Activated T-helper 1 cell treated with anti-CD3 and anti-CD28 coated beads, Interleukin-12 subunit alpha, Interleukin-12 subunit beta, Interleukin-2, Interleukin-4 antibody, amounts not matched to agents 30 ng/mL and 10 ng/mL and 1 ng/mL, durations not matched to agents 14 hours and 24 hours and 36 hours (primary cell): ENCODE results near the gene TMEM43. TPM values are rescaled to one million over a fixed set of nuclear protein-coding genes. Genes with fewer than 3 reads are reported as not detected.
A peak's percentile ranks its signal among the peaks of the same experiment; 100 is the strongest.

ENCODE experiments used
- DNase-seq: peaks from one replicate; pipeline ENCODE4 v3.0.0; 2021; ENCODE audit warnings: low spot score
- H3K27ac Mint-ChIP-seq: one replicate; pipeline ENCODE4 v1.8.0; 2021; ENCODE audit warnings: mild to moderate bottlenecking, mixed read lengths
- H3K27me3 Mint-ChIP-seq: one replicate; pipeline ENCODE4 v1.8.0; 2022; ENCODE audit warnings: mild to moderate bottlenecking, moderate library complexity, mixed read lengths; ENCODE audit not compliant: insufficient read depth
- H3K36me3 Mint-ChIP-seq: one replicate; pipeline ENCODE4 v1.8.0; 2021; ENCODE audit warnings: low read depth, mixed read lengths
- H3K4me1 Mint-ChIP-seq: one replicate; pipeline ENCODE4 v1.8.0; 2021; ENCODE audit warnings: low read depth, mixed read lengths
- H3K4me3 Mint-ChIP-seq: one replicate; pipeline ENCODE4 v1.8.0; 2021; ENCODE audit warnings: mild to moderate bottlenecking, moderate library complexity, mixed read lengths
- H3K9me3 Mint-ChIP-seq: one replicate; pipeline ENCODE4 v1.8.0; 2021; ENCODE audit warnings: mixed read lengths
- intact Hi-C: fragments of 100-400 bp; cut with micrococcal nuclease; formaldehyde crosslinking; loops from one replicate; pipeline ENCODE4 v1.15.1; 2024
- total RNA-seq: library from RNA; stranded (reverse); gene quantifications from 2 replicates; pipeline ENCODE4 v1.2.3, GENCODE V29; 2022

TMEM43 gene
- total RNA-seq, 1 donor from 2014 or later: 40.4 TPM

GRCh38 chr3:14133876-14134275, 9.0 kb downstream of the TMEM43 start:
- no peaks in the 10 kb centered on the region for H3K27me3 Mint-ChIP-seq
- DNase-seq: no peak
- peaks cover 65% of the 10 kb centered on the region for H3K36me3 Mint-ChIP-seq
- no peak overlapping the region for H3K4me3 Mint-ChIP-seq
- intact Hi-C loops: no loop called here
- H3K4me1 Mint-ChIP-seq: no peaks in the 10 kb centered on the region
- H3K9me3 Mint-ChIP-seq: no peaks in the 10 kb centered on the region
- no peak overlapping the region for H3K27ac Mint-ChIP-seq

GRCh38 chr3:14134291-14134690, 9.4 kb downstream of the TMEM43 start:
- Mint-ChIP-seq H3K4me1 (no peaks in the 10 kb centered on the region), H3K27ac (no peak overlapping the region), H3K27me3 (no peaks in the 10 kb centered on the region), H3K36me3 (peaks cover 63% of the 10 kb centered on the region), H3K9me3 (no peaks in the 10 kb centered on the region), H3K4me3 (no peak overlapping the region)
- DNase-seq: no peak
- intact Hi-C loops: no loop called here

GRCh38 chr3:14135581-14135980, 10.7 kb downstream of the TMEM43 start:
- peaks cover 59% of the 10 kb centered on the region for H3K36me3 Mint-ChIP-seq
- no peak overlapping the region for H3K4me3 Mint-ChIP-seq
- H3K9me3 Mint-ChIP-seq: no peaks in the 10 kb centered on the region
- no peaks in the 10 kb centered on the region for H3K27me3 Mint-ChIP-seq
- intact Hi-C loops: no loop called here
- H3K4me1 Mint-ChIP-seq: peaks cover 3% of the 10 kb centered on the region
- no peak for DNase-seq
- H3K27ac Mint-ChIP-seq: no peak overlapping the region

- no peak for DNase-seq
- intact Hi-C loops: no loop called here
- Mint-ChIP-seq H3K36me3 (peaks cover 57% of the 10 kb centered on the region), H3K4me3 (no peak overlapping the region), H3K27ac (no peak overlapping the region), H3K4me1 (peaks cover 17% of the 10 kb centered on the region), H3K27me3 (no peaks in the 10 kb centered on the region), H3K9me3 (no peaks in the 10 kb centered on the region)
Observed at GRCh38 chr3:14137004-14137403, 12.2 kb downstream of the TMEM43 start.

- Mint-ChIP-seq H3K27me3 (no peaks in the 10 kb centered on the region), H3K36me3 (peaks cover 56% of the 10 kb centered on the region), H3K4me1 (peaks cover 22% of the 10 kb centered on the region), H3K9me3 (no peaks in the 10 kb centered on the region), H3K4me3 (no peak overlapping the region), H3K27ac (no peak overlapping the region)
- intact Hi-C loops: no loop called here
- DNase-seq: no peak
Observed at GRCh38 chr3:14137445-14137844, 12.6 kb downstream of the TMEM43 start.

- no peak for DNase-seq
- no peak overlapping the region for H3K4me3 Mint-ChIP-seq
- no peaks in the 10 kb centered on the region for H3K9me3 Mint-ChIP-seq
- H3K4me1 Mint-ChIP-seq: peaks cover 30% of the 10 kb centered on the region
- peaks cover 53% of the 10 kb centered on the region for H3K36me3 Mint-ChIP-seq
- H3K27ac Mint-ChIP-seq: no peak overlapping the region
- intact Hi-C loops: no loop called here
- no peaks in the 10 kb centered on the region for H3K27me3 Mint-ChIP-seq
Observed at GRCh38 chr3:14138109-14138877, 13.4 kb downstream of the TMEM43 start.

GRCh38 chr3:14138878-14139655, 14.2 kb downstream of the TMEM43 start:
- intact Hi-C loops: no loop called here
- H3K27me3 Mint-ChIP-seq: no peaks in the 10 kb centered on the region
- H3K4me3 Mint-ChIP-seq: no peak overlapping the region
- no peak overlapping the region for H3K27ac Mint-ChIP-seq
- H3K9me3 Mint-ChIP-seq: no peaks in the 10 kb centered on the region
- peaks cover 47% of the 10 kb centered on the region for H3K36me3 Mint-ChIP-seq
- peaks cover 37% of the 10 kb centered on the region for H3K4me1 Mint-ChIP-seq
- no peak for DNase-seq

- no peak for DNase-seq
- Mint-ChIP-seq H3K27me3 (no peaks in the 10 kb centered on the region), H3K36me3 (peaks cover 46% of the 10 kb centered on the region), H3K4me1 (peaks cover 44% of the 10 kb centered on the region), H3K27ac (no peak overlapping the region), H3K4me3 (no peak overlapping the region), H3K9me3 (no peaks in the 10 kb centered on the region)
- intact Hi-C loops: no loop called here
Observed at GRCh38 chr3:14139771-14140170, 14.9 kb downstream of the TMEM43 start.

GRCh38 chr3:14140668-14141067, 15.8 kb downstream of the TMEM43 start:
- Mint-ChIP-seq H3K27ac (no peak overlapping the region), H3K9me3 (no peaks in the 10 kb centered on the region), H3K27me3 (no peaks in the 10 kb centered on the region), H3K4me1 (peaks cover 51% of the 10 kb centered on the region), H3K36me3 (peaks cover 46% of the 10 kb centered on the region), H3K4me3 (no peak overlapping the region)
- intact Hi-C loops: no loop called here
- DNase-seq: no peak

GRCh38 chr3:14141144-14141543, 16.3 kb downstream of the TMEM43 start:
- Mint-ChIP-seq H3K4me1 (peaks cover 56% of the 10 kb centered on the region), H3K9me3 (no peaks in the 10 kb centered on the region), H3K27me3 (no peaks in the 10 kb centered on the region), H3K36me3 (peaks cover 43% of the 10 kb centered on the region), H3K4me3 (no peak overlapping the region), H3K27ac (peak overlapping the region; percentile 34)
- DNase-seq: no peak
- intact Hi-C loops: no loop called here

- peaks cover 59% of the 10 kb centered on the region for H3K4me1 Mint-ChIP-seq
- H3K9me3 Mint-ChIP-seq: no peaks in the 10 kb centered on the region
- H3K4me3 Mint-ChIP-seq: no peak overlapping the region
- H3K27ac Mint-ChIP-seq: peak overlapping the region; percentile 90
- intact Hi-C loops: loop anchor here (2.0 kb wide), 1 partner anchor 805 kb away; the partner anchor contains the start of gene NR2C2
- no peak for DNase-seq
- no peaks in the 10 kb centered on the region for H3K27me3 Mint-ChIP-seq
- peaks cover 44% of the 10 kb centered on the region for H3K36me3 Mint-ChIP-seq
Observed at GRCh38 chr3:14141602-14142341, 16.9 kb downstream of the TMEM43 start.

GRCh38 chr3:14142567-14143270, 17.9 kb downstream of the TMEM43 start:
- peak overlapping the region; percentile 90 for H3K27ac Mint-ChIP-seq
- H3K4me1 Mint-ChIP-seq: peaks cover 59% of the 10 kb centered on the region
- DNase-seq: peak; percentile 51
- intact Hi-C loops: loop anchor here (2.0 kb wide), 1 partner anchor 804 kb away; the partner anchor contains the start of gene NR2C2
- peak overlapping the region; percentile 65 for H3K4me3 Mint-ChIP-seq
- H3K27me3 Mint-ChIP-seq: no peaks in the 10 kb centered on the region
- no peaks in the 10 kb centered on the region for H3K9me3 Mint-ChIP-seq
- H3K36me3 Mint-ChIP-seq: peaks cover 47% of the 10 kb centered on the region
